Neural cell (in vitro differentiated cells): ENCODE data around the gene AXIN1. TPM values are rescaled to one million over a fixed set of nuclear protein-coding genes. Genes with fewer than 3 reads are reported as not detected.
"Not testable (repeated sequence)": the region's sequence is repeated elsewhere in the genome, so short reads cannot be mapped to it uniquely, and the experiment has no call there.

ENCODE experiments used
- H2AFZ ChIP-seq: fragments of 200-600, 300-800 bp; sonication (generic), shearing (Covaris generic); 2 replicates; pipeline ENCODE4 v1.6.0; 2014; ENCODE audit warnings: low read depth, mild to moderate bottlenecking, antibody characterized with exemption, low read length, moderate library complexity
- H3F3A ChIP-seq: fragments of 200-600 bp; shearing (Covaris generic); 2 replicates; pipeline ENCODE4 v1.6.1; 2016; ENCODE audit warnings: mild to moderate bottlenecking, moderate library complexity, mixed read lengths, antibody characterized with exemption, low read length; ENCODE audit not compliant: insufficient read depth, poor library complexity, severe bottlenecking
- H3K27ac ChIP-seq: fragments of 200-600, 300-800 bp; sonication (generic), shearing (Covaris generic); 2 replicates; pipeline ENCODE4 v1.5.1; 2014; ENCODE audit warnings: mild to moderate bottlenecking, low read length, moderate library complexity
- H3K27me3 ChIP-seq: fragments of 300-800, 200-600 bp; sonication (generic), shearing (Covaris generic); 2 replicates; pipeline ENCODE4 v1.6.0; 2014; ENCODE audit warnings: mild to moderate bottlenecking, low read depth, low read length, moderate library complexity; ENCODE audit not compliant: insufficient read depth
- H3K36me3 ChIP-seq: fragments of 300-800, 200-600 bp; sonication (generic), shearing (Covaris generic); 2 replicates; pipeline ENCODE4 v1.5.1; 2014; ENCODE audit warnings: mild to moderate bottlenecking, antibody characterized with exemption, low read length, moderate library complexity; ENCODE audit not compliant: insufficient read depth
- H3K4me2 ChIP-seq: fragments of 300-800, 200-600 bp; sonication (generic), shearing (Covaris generic); 2 replicates; pipeline ENCODE4 v1.6.0; 2014; ENCODE audit warnings: mild to moderate bottlenecking, low read length
- H3K4me3 ChIP-seq: fragments of 300-800, 200-600 bp; sonication (generic), shearing (Covaris generic); 2 replicates; pipeline ENCODE4 v1.5.1; 2014; ENCODE audit warnings: mild to moderate bottlenecking, low read length, moderate library complexity
- H3K79me2 ChIP-seq: fragments of 200-600 bp; shearing (Covaris generic); replicated peaks from 2 replicates; pipeline ENCODE4 v1.6.0; 2014; ENCODE audit warnings: mild to moderate bottlenecking, low read length, moderate library complexity; ENCODE audit not compliant: insufficient read depth
- H3K9ac ChIP-seq: fragments of 300-800, 200-600 bp; sonication (generic), shearing (Covaris generic); 2 replicates; pipeline ENCODE4 v1.6.1; 2016; ENCODE audit warnings: mild to moderate bottlenecking, low read length, mixed read lengths
- H3K9me2 ChIP-seq: fragments of 200-600 bp; shearing (Covaris generic); 2 replicates; pipeline ENCODE4 v1.6.1; 2016; ENCODE audit warnings: mild to moderate bottlenecking, low read length, mixed read lengths; ENCODE audit not compliant: insufficient read depth
- H3K9me3 ChIP-seq: fragments of 200-600, 300-800 bp; sonication (generic), shearing (Covaris generic); 2 replicates; pipeline ENCODE4 v1.6.1; 2016; ENCODE audit warnings: mild to moderate bottlenecking, mixed run types, low read length, moderate library complexity, mixed read lengths
- H4K20me1 ChIP-seq: fragments of 200-600 bp; shearing (Covaris generic); 2 replicates; pipeline ENCODE4 v1.6.1; 2016; ENCODE audit warnings: mild to moderate bottlenecking, mixed run types; ENCODE audit not compliant: insufficient read depth
- EP300 ChIP-seq: fragments of 450-650 bp; conservative IDR thresholded peaks from 2 replicates; pipeline ENCODE4 v1.6.1; 2014; ENCODE audit warnings: antibody characterized with exemption, mild to moderate bottlenecking, moderate library complexity; ENCODE audit not compliant: poor library complexity, severe bottlenecking
- EZH2 ChIP-seq: fragments of 200-600, 300-800 bp; shearing (Covaris generic), sonication (generic); IDR thresholded peaks from 2 replicates; pipeline ENCODE4 v1.6.1; 2014; ENCODE audit warnings: antibody characterized with exemption, low read length, borderline replicate concordance, mild to moderate bottlenecking; ENCODE audit not compliant: insufficient read depth, poor library complexity, severe bottlenecking
- polyA plus RNA-seq: library from polyadenylated mRNA; depleted of rRNA; stranded (reverse); fragments of >200 nt; gene quantifications from 2 replicates; pipeline ENCODE4 v1.2.3, GENCODE V29; 2014
- TF ChIP-seq, protein P1 (sequence below): IDR thresholded peaks from 2 replicates; pipeline ENCODE4 v1.6.1; 2012; ENCODE audit warnings: borderline replicate concordance

Gene AXIN1
- polyA plus RNA-seq, 1 donor from 2014 or later, result 30.5 TPM

GRCh38 chr16:342455-343213 lies 9.9 kb downstream of the AXIN1 start:
- H2AFZ ChIP-seq, result no peak overlapping the region
- no peak overlapping the region for H3K4me3 ChIP-seq
- peaks cover 16% of the 10 kb centered on the region for H3K79me2 ChIP-seq
- no peaks in the 10 kb centered on the region for H3F3A ChIP-seq
- TF ChIP-seq EP300 (no peak), EZH2 (no peak)
- TF ChIP-seq, protein P1, sequence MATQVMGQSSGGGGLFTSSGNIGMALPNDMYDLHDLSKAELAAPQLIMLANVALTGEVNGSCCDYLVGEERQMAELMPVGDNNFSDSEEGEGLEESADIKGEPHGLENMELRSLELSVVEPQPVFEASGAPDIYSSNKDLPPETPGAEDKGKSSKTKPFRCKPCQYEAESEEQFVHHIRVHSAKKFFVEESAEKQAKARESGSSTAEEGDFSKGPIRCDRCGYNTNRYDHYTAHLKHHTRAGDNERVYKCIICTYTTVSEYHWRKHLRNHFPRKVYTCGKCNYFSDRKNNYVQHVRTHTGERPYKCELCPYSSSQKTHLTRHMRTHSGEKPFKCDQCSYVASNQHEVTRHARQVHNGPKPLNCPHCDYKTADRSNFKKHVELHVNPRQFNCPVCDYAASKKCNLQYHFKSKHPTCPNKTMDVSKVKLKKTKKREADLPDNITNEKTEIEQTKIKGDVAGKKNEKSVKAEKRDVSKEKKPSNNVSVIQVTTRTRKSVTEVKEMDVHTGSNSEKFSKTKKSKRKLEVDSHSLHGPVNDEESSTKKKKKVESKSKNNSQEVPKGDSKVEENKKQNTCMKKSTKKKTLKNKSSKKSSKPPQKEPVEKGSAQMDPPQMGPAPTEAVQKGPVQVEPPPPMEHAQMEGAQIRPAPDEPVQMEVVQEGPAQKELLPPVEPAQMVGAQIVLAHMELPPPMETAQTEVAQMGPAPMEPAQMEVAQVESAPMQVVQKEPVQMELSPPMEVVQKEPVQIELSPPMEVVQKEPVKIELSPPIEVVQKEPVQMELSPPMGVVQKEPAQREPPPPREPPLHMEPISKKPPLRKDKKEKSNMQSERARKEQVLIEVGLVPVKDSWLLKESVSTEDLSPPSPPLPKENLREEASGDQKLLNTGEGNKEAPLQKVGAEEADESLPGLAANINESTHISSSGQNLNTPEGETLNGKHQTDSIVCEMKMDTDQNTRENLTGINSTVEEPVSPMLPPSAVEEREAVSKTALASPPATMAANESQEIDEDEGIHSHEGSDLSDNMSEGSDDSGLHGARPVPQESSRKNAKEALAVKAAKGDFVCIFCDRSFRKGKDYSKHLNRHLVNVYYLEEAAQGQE, result no peak
- H3K36me3 ChIP-seq, result no peaks in the 10 kb centered on the region
- no peak overlapping the region for H3K27ac ChIP-seq
- H3K9ac ChIP-seq, result no peak overlapping the region
- no peaks in the 10 kb centered on the region for H3K27me3 ChIP-seq
- H3K9me3 ChIP-seq, result no peaks in the 10 kb centered on the region
- no peak overlapping the region for H3K4me2 ChIP-seq
- no peaks in the 10 kb centered on the region for H4K20me1 ChIP-seq
- H3K9me2 ChIP-seq, result no peaks in the 10 kb centered on the region

GRCh38 chr16:341974-342336 lies 10.6 kb downstream of the AXIN1 start:
- not testable (repeated sequence) for H3K27ac ChIP-seq, H2AFZ ChIP-seq, H3K4me3 ChIP-seq, H3F3A ChIP-seq, H3K4me2 ChIP-seq, H3K27me3 ChIP-seq, H3K9me2 ChIP-seq, H3K36me3 ChIP-seq, H4K20me1 ChIP-seq, H3K9ac ChIP-seq, H3K9me3 ChIP-seq
- H3K79me2 ChIP-seq, result peaks cover 13% of the 10 kb centered on the region

DNA sequence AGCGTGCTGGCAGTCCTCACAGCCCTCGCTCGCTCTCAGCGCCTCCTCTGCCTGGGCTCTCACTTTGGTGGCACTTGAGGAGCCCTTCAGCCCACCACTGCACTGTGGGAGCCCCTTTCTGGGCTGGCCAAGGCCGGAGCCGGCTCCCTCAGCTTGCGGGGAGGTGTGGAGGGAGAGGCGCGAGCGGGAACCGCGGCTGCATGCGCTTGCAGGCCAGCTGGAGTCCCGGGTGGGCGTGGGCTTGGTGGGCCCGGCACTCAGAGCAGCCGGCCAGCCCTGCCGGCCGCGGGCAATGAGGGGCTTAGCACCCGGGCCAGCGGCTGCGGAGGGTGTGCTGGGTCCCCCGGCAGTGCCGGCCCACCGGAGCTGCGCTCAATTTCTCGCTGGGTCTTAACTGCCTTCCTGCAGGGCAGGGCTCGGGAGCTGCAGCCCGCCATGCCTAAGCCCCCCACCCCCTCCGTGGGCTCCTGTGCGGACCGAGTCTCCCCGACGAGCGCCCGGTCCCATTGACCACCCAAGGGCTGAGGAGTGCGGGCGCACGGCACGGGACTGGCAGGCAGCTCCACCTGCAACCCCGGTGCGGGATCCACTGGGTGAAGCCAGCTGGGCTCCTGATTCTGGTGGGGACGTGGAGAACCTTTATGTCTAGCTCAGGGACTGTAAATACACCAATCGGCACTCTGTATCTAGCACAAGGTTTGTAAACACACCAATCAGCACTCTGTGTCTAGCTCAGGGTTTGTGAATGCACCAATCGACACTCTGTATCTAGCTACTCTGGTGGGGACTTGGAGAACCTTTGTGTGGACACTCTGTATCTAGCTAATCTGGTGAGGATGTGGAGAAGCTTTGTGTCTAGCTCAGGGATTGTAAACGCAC lies 11.2 kb downstream of the AXIN1 start:
- not testable (repeated sequence) for H2AFZ ChIP-seq, H3K9me2 ChIP-seq, H3K27me3 ChIP-seq, H3K4me3 ChIP-seq, H3K9ac ChIP-seq, H3K27ac ChIP-seq, H3K4me2 ChIP-seq, H3F3A ChIP-seq, H3K36me3 ChIP-seq, H3K9me3 ChIP-seq, H4K20me1 ChIP-seq
- H3K79me2 ChIP-seq, result peaks cover 13% of the 10 kb centered on the region
